Prostate gland (tissue), 2 donors: ENCODE results near the gene TSPAN3. TPM values are rescaled to one million over a fixed set of nuclear protein-coding genes. Genes with fewer than 3 reads are reported as not detected.

Source experiments
- DNase-seq: peaks from one replicate; pipeline ENCODE4 v3.0.0-alpha.2; 2019; ENCODE audit warnings: low spot score
- H3K27ac ChIP-seq, 2 donors: fragments of 200-600 bp; sonication (generic); 2 replicates each; pipeline ENCODE4 v1.5.1; 2017 to 2019
- H3K27me3 ChIP-seq: fragments of 200-600 bp; sonication (generic); replicated peaks from 2 replicates; pipeline ENCODE4 v1.5.1; 2019; ENCODE audit not compliant: insufficient read depth
- H3K36me3 ChIP-seq, 2 donors: fragments of 200-600 bp; sonication (generic); 1 replicate in 1 of 2; 2 replicates in 1 of 2; pipeline versions ENCODE4 v1.5.1 to v1.8.1; 2017 to 2019
- H3K4me1 ChIP-seq: fragments of 200-600 bp; sonication (generic); replicated peaks from 2 replicates; pipeline ENCODE4 v1.5.1; 2019
- H3K4me3 ChIP-seq, 2 donors: fragments of 200-600 bp; sonication (generic); 2 replicates each; pipeline ENCODE4 v1.5.1; 2017 to 2019
- H3K9me3 ChIP-seq: fragments of 200-600 bp; sonication (generic); 2 replicates; pipeline ENCODE4 v1.5.1; 2017
- CTCF ChIP-seq, 4 experiments: fragments of 200-600 bp in 2 of 4; fragments of 450-650 bp in 2 of 4; sonication (generic) in 2 of 4; IDR thresholded peaks; 1 replicate in 3 of 4; 2 replicates in 1 of 4; pipeline ENCODE4 v1.5.1; 2016 to 2019; ENCODE audit warnings: antibody characterized with exemption in 4 of 4, mild to moderate bottlenecking in 2 of 4, moderate library complexity in 2 of 4
- POLR2A ChIP-seq: fragments of 450-650 bp; IDR thresholded peaks from one replicate; pipeline ENCODE4 v1.6.1; 2016; ENCODE audit warnings: antibody characterized with exemption, mild to moderate bottlenecking
- POLR2AphosphoS5 ChIP-seq: sonication (generic); formaldehyde crosslinking; IDR thresholded peaks from one replicate; pipeline ENCODE4 v1.6.1; 2017; ENCODE audit warnings: antibody characterized with exemption
- WGBS: methylation state at CpG from one replicate; pipeline ENCODE4 v1.1.5; 2018; 5-methylcytosine and 5-hydroxymethylcytosine counted together
- intact Hi-C: fragments of 100-400 bp; cut with DNase I; formaldehyde crosslinking; loops from one replicate; pipeline ENCODE4 v1.14.2; 2022
- total RNA-seq, 2 donors: library from RNA; depleted of rRNA; stranded (reverse); fragments of >200 nt; gene quantifications; one replicate each; pipeline ENCODE4 v1.1.0, GENCODE V29; 2016

Gene TSPAN3
- total RNA-seq, 2 donors from 2014 or later, result 234 to 238 TPM

DNA sequence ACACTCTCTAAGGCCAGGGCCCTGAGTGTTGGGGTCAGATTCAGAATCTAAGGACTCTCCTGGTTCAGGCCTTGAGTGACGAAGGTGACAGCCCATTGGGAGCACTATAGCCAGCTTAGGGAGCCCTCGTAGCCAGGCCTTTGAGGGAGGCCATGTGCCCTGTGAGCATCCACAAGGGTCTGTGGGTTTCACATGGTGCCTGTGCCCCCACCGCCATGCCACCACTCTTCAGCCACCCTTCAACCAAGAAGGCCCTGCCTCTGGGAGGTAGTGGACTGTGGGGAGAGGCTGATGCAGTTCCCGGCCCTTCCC is 37.5 kb downstream of the TSPAN3 start:
- no peak overlapping the region for H3K27ac ChIP-seq
- no peaks in the 10 kb centered on the region for H3K4me1 ChIP-seq
- no peak for DNase-seq
- no peaks in the 10 kb centered on the region for H3K36me3 ChIP-seq
- TF ChIP-seq CTCF (IDR thresholded peaks at IDR 0.05) (no peak), POLR2AphosphoS5 (no peak), POLR2A (no peak)
- intact Hi-C loops, result no loop called here
- peaks cover 3% of the 10 kb centered on the region for H3K27me3 ChIP-seq
- H3K4me3 ChIP-seq, result no peak overlapping the region
- WGBS, result 100% methylated on average over 4 of the region's 4 CpGs
- no peaks in the 10 kb centered on the region for H3K9me3 ChIP-seq

GRCh38 chr15:77032647-77033416 is 38.1 kb downstream of the TSPAN3 start:
- Histone ChIP-seq H3K4me1 (no peaks in the 10 kb centered on the region), H3K27ac (no peak overlapping the region), H3K27me3 (peaks cover 3% of the 10 kb centered on the region), H3K36me3 (no peaks in the 10 kb centered on the region), H3K4me3 (no peak overlapping the region), H3K9me3 (no peaks in the 10 kb centered on the region)
- no peak for DNase-seq
- WGBS, result 80% methylated on average over 15 of the region's 18 CpGs
- intact Hi-C loops, result no loop called here
- TF ChIP-seq CTCF (IDR thresholded peaks at IDR 0.05) (no peak), POLR2AphosphoS5 (no peak), POLR2A (no peak)

DNA sequence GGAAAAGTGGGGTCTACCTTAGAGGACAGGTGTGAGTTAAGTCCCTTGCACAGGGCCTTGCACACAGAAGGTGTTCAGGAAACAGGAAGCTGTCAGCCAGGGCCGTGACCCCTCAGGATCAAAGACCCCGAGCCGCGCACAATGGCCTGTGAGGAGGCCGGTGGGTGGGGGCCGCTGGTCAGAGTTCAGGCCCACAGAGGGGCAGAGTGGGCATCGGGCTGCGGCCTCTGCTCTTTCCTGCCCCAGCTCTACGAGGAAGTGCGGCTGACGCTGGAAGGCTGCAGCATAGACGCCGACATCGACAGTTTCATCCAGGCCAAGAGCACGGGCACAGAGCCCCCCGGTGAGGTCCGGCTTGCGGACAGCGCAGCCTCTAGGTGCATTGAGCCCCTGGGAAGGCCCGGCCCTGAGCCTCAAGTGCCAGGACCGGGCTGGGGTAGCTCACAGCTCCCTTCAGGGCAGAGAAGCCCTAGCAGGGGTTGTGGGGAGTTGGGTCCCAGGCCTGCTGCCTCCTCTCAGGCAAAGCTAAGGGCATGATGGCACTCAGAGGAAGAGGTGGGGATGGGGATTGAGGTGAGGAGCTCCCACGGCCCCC is 38.8 kb downstream of the TSPAN3 start:
- H3K27ac ChIP-seq, result no peak overlapping the region
- H3K27me3 ChIP-seq, result peaks cover 3% of the 10 kb centered on the region
- intact Hi-C loops, result no loop called here
- WGBS, result 82% methylated on average over 19 of the region's 22 CpGs
- no peaks in the 10 kb centered on the region for H3K36me3 ChIP-seq
- H3K9me3 ChIP-seq, result no peaks in the 10 kb centered on the region
- DNase-seq, result no peak
- H3K4me3 ChIP-seq, result no peak overlapping the region
- no peaks in the 10 kb centered on the region for H3K4me1 ChIP-seq
- TF ChIP-seq POLR2A (no peak), CTCF (IDR thresholded peaks at IDR 0.05) (no peak), POLR2AphosphoS5 (no peak)

GRCh38 chr15:77031376-77032050 is 39.4 kb downstream of the TSPAN3 start:
- H3K4me1 ChIP-seq, result no peaks in the 10 kb centered on the region
- no peak for DNase-seq
- peaks cover 3% of the 10 kb centered on the region for H3K27me3 ChIP-seq
- TF ChIP-seq POLR2AphosphoS5 (no peak), CTCF (IDR thresholded peaks at IDR 0.05) (no peak), POLR2A (no peak)
- no peaks in the 10 kb centered on the region for H3K36me3 ChIP-seq
- no peak overlapping the region for H3K4me3 ChIP-seq
- intact Hi-C loops, result no loop called here
- H3K9me3 ChIP-seq, result no peaks in the 10 kb centered on the region
- no peak overlapping the region for H3K27ac ChIP-seq
- WGBS, result 78% methylated on average over 12 of the region's 12 CpGs
